ENCODE results near the gene DDX39B.

- TF ChIP-seq CTCF (IDR thresholded peaks at IDR 0.05) (no peak), EP300 (IDR thresholded peaks at IDR 0.05) (no peak), POLR2AphosphoS5 (IDR thresholded peaks at IDR 0.05) (no peak), POLR2A (IDR thresholded peaks at IDR 0.05) (no peak)
Measured at GRCh38 chr6:31532644-31533454, 9.0 kb downstream of the DDX39B start.

Measured in gastroesophageal sphincter (tissue), 3 donors.